Mesodermal cell (in vitro differentiated cells): ENCODE measurements around the gene CYTL1. TPM values are rescaled to one million over a fixed set of nuclear protein-coding genes. Genes with fewer than 3 reads are reported as not detected.
"Not testable (repeated sequence)": the region's sequence is repeated elsewhere in the genome, so short reads cannot be mapped to it uniquely, and the experiment has no call there.

Experiments used
- H3K27ac ChIP-seq: 2 replicates; pipeline ENCODE4 v1.7.0; 2013; ENCODE audit warnings: mild to moderate bottlenecking, low read depth, low read length, moderate library complexity; ENCODE audit not compliant: severe bottlenecking
- H3K36me3 ChIP-seq: 2 replicates; pipeline ENCODE4 v1.7.1; 2013; ENCODE audit warnings: mild to moderate bottlenecking, low read length, moderate library complexity; ENCODE audit not compliant: control insufficient read depth, insufficient read depth
- H3K4me1 ChIP-seq: one replicate; pipeline ENCODE4 v1.7.1; 2013; ENCODE audit warnings: mild to moderate bottlenecking, low read length; ENCODE audit not compliant: insufficient read depth, control insufficient read depth, poor library complexity, severe bottlenecking
- H3K4me3 ChIP-seq: 2 replicates; pipeline ENCODE4 v1.7.0; 2013; ENCODE audit warnings: low read length, control low read depth, mild to moderate bottlenecking; ENCODE audit not compliant: insufficient read depth, poor library complexity, severe bottlenecking; ENCODE audit errors: extremely low read depth
- H3K9me3 ChIP-seq: 2 replicates; pipeline ENCODE4 v1.7.1; 2013; ENCODE audit warnings: mild to moderate bottlenecking, low read length, moderate library complexity; ENCODE audit not compliant: control insufficient read depth
- WGBS, 2 experiments: methylation state at CpG; one replicate each; pipeline ENCODE4 v1.1.5; 2013; ENCODE audit warnings: missing lambda C conversion rate in 2 of 2; ENCODE audit not compliant: insufficient coverage in 2 of 2; 5-methylcytosine and 5-hydroxymethylcytosine counted together
- polyA plus RNA-seq, 2 experiments: library from polyadenylated mRNA; stranded (reverse); fragments of 50-300 nt; gene quantifications; one replicate each; pipeline ENCODE4 v1.2.3, GENCODE V29; 2013

Gene CYTL1, protein sequence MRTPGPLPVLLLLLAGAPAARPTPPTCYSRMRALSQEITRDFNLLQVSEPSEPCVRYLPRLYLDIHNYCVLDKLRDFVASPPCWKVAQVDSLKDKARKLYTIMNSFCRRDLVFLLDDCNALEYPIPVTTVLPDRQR
- polyA plus RNA-seq (2013, experiment 1 of 2), result 0.92 TPM
- 0.86 TPM for polyA plus RNA-seq (2013, experiment 2 of 2)

DNA sequence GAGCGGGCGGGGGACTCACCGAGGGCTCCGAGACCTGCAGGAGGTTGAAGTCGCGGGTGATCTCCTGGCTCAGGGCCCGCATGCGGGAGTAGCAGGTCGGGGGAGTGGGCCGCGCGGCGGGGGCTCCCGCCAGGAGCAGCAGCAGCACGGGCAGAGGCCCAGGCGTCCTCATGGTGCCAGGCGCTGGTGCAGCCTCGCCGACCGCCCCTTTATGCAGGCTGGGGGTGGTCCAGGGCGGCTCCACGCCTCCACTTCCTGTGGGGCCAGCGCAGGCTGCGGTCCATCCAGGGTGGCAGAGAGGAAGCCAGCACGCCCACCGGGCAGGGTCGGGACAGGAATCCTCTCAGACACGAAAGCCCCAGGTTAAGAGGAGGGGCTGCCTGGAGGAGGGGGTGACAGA, at the start of gene CYTL1:
Gene CYTL1, minus strand, starts transcription at position 185 of the 400 bp plus-strand sequence. Its CDS starts 13 bp downstream, at position 172.
- Histone ChIP-seq H3K27ac (no peak within 1 kb of the TSS), H3K4me1 (peaks cover 3% of the 10 kb centered on the region), H3K9me3 (no peaks in the 10 kb centered on the region), H3K4me3 (no peak within 1 kb of the TSS), H3K36me3 (no peaks in the 10 kb centered on the region)
- WGBS, 2 experiments, result 84 to 86% methylated on average over 8 to 25 of the region's 28 CpGs

DNA sequence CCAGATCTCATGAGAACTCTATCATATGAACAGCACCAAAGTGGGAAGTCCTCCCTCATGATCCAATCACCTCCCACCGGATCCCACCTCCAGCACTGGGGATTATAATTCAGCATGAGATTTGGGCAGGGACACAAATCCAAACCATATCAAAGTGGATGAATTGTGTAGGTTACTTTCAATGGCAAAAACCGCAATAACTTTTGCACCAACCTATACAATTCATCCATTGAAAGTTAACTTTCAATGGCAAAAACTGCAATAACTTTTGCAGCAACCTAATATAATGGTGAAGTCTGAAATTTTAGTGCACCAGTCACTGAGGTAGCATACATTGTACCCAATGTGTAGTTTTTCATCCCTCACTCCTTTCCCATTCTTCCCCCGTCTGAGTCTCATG, 48.6 kb upstream of the CYTL1 start:
- no peak overlapping the region for H3K4me3 ChIP-seq
- H3K4me1 ChIP-seq, result no peaks in the 10 kb centered on the region
- no peak overlapping the region for H3K27ac ChIP-seq
- H3K36me3 ChIP-seq, result no peaks in the 10 kb centered on the region
- WGBS, 2 experiments, result 100% methylated on average over 1 of the region's 3 CpGs; no CpG with 5 or more reads in 1 of the 2 experiments
- H3K9me3 ChIP-seq, result no peaks in the 10 kb centered on the region

DNA sequence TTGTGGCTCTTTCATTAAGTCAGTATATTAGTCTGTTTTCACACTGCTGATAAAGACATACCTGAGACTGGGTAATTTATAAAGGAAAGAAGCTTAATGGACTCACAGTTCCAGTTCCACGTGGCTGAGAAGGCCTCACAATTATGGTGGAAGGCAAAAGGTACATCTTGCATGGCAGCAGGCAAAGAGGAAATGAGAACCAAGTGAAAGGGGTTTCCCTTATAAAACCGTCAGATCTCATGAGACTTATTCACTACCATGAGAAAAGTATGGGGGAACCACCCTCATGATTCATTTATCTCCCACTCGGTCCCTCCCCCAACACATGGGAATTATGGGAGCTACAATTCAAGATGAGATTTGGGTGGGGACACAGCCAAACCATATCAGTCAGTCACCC, 47.7 kb upstream of the CYTL1 start:
- not testable (repeated sequence) for H3K27ac ChIP-seq, H3K4me3 ChIP-seq, H3K9me3 ChIP-seq, H3K4me1 ChIP-seq, H3K36me3 ChIP-seq
- WGBS, 2 experiments, result 73 to 90% methylated on average over 2 of the region's 3 CpGs

DNA sequence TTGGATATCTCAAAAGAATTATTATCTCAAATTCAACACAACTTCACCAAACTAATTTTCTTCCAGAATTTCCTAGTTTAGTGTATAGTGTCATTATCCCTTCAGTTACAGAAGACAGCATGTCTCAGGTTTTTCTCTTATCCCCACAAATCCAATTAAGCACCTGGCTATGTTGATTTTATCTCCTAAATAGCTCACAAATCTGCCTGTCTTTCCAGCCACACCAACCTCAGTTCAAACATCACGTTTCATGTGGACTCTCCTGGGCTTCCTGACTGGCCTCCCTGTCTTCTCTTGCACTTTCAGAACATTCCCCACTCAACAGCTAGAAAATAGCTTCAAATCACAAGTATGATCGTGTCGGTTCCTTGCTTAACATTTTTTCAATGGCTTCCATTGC, 46.8 kb upstream of the CYTL1 start:
- H3K4me3 ChIP-seq, result no peak overlapping the region
- WGBS, 2 experiments, result 64 to 82% methylated on average over 3 of the region's 3 CpGs

DNA sequence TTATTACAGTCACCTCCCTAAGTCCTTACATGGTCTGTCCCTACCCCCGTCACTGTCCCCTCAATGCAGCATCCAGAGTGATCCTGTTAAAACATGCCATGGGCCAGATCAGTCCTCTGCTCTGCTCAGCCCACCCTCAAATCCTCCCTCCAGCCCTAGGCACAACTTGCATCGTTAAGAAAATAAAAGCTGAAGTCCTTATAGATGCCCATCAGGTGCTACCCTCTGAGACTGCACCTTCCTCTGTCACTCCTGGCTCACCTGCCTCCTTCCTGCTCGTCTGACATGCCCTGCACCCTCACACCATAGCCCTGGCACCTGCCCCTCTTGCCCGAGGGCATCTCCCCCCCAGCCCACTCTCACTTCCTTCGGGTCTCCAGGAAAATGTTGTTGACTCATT, 36.2 kb upstream of the CYTL1 start:
- H3K27ac ChIP-seq, result no peak overlapping the region
- H3K9me3 ChIP-seq, result no peaks in the 10 kb centered on the region
- H3K4me1 ChIP-seq, result no peaks in the 10 kb centered on the region
- WGBS, 2 experiments, result 51 to 63% methylated on average over 3 to 5 of the region's 5 CpGs
- no peaks in the 10 kb centered on the region for H3K36me3 ChIP-seq
- no peak overlapping the region for H3K4me3 ChIP-seq

More for the DNA sequence above, 46.8 kb upstream of the CYTL1 start:
- no peaks in the 10 kb centered on the region for H3K36me3 ChIP-seq
- no peaks in the 10 kb centered on the region for H3K4me1 ChIP-seq
- H3K9me3 ChIP-seq, result no peaks in the 10 kb centered on the region
- no peak overlapping the region for H3K27ac ChIP-seq

DNA sequence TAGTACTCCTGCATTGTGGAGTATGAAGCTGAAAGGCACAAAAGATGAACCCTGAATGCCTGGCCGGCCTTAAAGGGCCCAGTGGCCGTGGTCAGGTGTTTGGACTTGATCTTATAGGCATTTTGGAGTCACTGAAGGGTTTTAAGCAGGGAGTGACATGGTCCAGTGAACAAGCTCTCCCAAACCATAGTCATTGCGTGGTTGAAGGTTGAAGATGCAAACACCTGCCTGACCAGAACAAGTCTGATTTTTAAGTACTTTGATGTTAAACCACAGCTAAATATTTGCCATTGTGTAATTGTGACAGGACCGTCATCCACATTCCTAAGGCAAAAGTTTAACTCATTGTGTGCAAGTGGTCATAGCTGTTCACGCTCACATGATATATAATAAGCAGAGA, 35.3 kb upstream of the CYTL1 start:
- no peak overlapping the region for H3K4me3 ChIP-seq
- 78 to 90% methylated on average over 5 of the region's 5 CpGs for WGBS, 2 experiments
- no peaks in the 10 kb centered on the region for H3K36me3 ChIP-seq
- H3K4me1 ChIP-seq, result no peaks in the 10 kb centered on the region
- no peaks in the 10 kb centered on the region for H3K9me3 ChIP-seq
- no peak overlapping the region for H3K27ac ChIP-seq

DNA sequence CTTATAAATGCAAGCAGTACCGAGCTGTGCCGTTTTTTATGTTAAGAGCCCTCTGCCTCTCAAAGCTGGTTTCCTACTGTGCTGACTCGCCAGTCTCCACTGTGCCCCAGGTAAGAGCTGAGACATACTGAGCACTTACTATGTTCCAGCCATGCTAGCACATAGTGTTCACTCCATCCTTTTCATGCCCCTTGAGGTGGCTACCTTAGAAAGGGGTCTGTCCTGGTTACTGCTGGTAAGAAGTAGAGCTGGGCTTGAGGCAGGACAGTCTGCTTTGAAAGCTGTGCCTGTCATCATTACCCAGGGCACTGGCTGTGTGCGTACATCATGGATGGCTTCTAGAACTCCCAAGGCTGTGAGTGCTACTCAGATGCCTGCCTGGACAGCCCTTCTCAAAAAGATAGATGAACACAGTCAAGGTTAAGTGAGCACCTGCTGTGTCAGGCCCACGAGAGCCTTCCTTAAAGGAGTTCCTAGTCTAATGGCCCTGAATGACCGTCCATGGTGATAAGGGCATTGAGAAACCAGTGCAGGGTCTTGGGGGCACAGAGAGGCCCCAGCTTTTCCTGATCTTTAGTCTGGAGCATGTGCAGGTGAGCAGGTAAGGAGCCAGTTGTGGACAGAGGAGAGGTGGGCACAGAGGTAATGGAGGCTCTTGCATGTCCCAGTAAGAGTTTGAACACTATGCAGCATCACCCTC, 33.6 kb upstream of the CYTL1 start:
- Histone ChIP-seq H3K4me1 (no peaks in the 10 kb centered on the region), H3K9me3 (no peaks in the 10 kb centered on the region), H3K36me3 (no peaks in the 10 kb centered on the region), H3K27ac (no peak overlapping the region), H3K4me3 (no peak overlapping the region)
- 67 to 69% methylated on average over 6 of the region's 6 CpGs for WGBS, 2 experiments

DNA sequence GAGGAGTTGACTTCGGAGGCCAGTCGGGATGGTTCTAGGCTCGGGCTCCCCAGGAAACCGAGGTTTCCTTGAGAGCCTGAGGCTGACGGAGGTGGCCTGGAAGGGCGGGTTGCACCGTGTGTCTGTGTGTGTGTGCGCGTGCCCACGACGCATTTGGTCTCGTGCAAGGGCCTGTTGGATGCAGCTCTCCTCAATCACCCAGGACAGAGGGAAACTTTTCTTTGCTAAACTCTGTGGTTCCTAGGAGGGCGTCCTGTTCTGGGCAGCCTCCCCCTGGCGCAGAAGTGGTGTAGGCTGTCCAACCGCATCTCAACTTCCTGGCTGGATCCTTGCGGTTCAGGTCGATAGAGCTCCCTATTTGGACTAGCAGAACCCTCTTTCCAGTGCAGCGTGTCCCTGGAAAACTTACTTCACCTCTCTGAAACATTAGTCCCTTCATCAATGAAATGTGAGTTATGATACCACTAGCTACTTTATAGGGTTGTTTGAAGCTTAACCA, 33.0 kb upstream of the CYTL1 start:
- Histone ChIP-seq H3K4me1 (no peaks in the 10 kb centered on the region), H3K9me3 (no peaks in the 10 kb centered on the region), H3K4me3 (peak overlapping the region; percentile 47), H3K27ac (no peak overlapping the region), H3K36me3 (no peaks in the 10 kb centered on the region)
- WGBS, 2 experiments, result 21 to 39% methylated on average over 11 to 17 of the region's 18 CpGs

DNA sequence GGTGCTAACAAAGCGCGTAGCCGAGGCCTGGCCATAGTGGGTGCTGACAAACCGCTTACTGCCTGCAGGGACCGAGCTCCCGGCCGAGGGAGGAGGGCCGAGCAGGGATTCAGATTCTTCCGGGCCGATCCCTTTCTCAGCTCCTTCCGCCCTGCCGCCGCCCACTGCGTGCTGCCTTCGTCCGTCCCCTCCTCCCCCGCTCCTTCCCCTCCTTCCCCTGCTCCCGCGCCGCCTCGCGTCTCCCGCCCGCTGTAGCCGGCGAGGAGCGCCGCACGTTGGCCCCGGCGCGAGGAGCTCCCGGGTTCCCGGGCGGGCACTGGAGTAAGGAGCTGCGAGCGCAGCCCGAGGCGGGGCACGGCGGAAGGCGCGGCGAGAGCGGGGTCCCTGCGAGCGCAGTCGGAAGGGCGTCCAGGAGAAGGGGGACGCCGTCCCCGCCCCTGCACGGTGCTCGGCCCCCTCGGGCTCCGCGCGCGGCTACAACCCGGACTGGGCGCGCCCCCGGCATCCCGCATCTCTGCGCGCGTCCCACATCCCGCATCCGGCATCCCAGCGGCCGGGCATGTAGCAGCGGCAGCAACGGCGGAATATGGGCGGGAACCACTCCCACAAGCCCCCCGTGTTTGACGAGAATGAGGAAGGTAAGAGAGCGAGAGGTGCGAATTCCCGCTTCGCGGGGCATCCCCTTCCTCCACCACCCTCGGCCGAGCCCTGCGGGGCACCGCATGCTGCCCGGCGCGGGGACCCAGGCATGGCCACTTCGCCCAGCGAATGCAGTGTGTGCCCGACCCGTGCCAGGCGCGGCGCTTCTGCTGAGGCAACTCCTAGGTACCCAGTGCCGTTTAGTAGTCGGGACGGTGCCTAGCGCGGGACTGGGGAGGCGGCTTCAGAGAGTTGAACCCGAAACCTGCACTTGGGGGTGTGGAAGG, 32.3 kb upstream of the CYTL1 start, which contains the start of gene STK32B:
Gene STK32B, plus strand, starts transcription at position 203 of the 926 bp plus-strand sequence.
- peak within 1 kb of the TSS; percentile 47 for H3K4me3 ChIP-seq
- no peaks in the 10 kb centered on the region for H3K9me3 ChIP-seq
- WGBS, 2 experiments, result 1% methylated on average over 61 to 85 of the region's 103 CpGs
- H3K4me1 ChIP-seq, result no peaks in the 10 kb centered on the region
- no peak within 1 kb of the TSS for H3K27ac ChIP-seq
- no peaks in the 10 kb centered on the region for H3K36me3 ChIP-seq

DNA sequence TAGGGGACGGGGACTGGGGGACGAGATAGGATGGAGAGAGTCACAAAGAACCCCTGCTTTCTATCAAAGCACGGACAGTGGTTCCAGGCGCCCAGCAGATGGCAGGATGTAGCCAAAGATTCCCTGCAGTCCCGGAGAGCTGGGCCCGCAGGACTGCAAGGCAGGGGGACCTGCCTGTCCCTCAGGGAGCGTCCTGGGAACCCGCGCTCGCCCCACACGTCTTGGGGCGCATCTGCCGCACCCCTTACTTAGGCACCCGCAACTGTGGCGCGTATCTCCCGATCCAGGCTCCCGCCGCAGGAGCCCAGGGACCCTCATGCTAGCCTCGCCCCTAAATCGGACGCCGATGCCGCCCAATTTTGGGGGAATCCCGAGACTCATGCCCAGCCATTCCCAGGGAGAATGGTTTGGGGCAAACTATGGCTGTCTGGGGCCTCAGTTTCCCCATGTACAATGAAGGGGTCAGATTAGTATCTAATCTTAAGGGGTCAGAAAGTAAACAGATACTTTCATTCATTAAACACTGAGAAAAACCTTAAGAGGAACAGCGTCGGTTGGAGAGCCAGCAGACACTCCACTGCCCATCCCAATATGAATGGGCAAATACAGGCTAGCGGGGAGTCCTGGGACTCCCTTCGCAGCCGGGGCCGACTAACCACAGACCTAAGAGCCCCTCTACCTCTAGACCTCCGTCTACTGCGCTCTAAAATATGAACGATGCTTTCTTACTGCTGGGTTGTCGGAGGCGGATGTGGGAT, 31.4 kb upstream of the CYTL1 start:
- peaks cover 4% of the 10 kb centered on the region for H3K9me3 ChIP-seq
- H3K27ac ChIP-seq, result no peak overlapping the region

More for the DNA sequence above, 31.4 kb upstream of the CYTL1 start:
- Histone ChIP-seq H3K4me3 (peak overlapping the region; percentile 47), H3K4me1 (no peaks in the 10 kb centered on the region), H3K36me3 (no peaks in the 10 kb centered on the region)
- WGBS, 2 experiments, result 1 to 2% methylated on average over 23 to 27 of the region's 36 CpGs
